Upper lobe of left lung (tissue), 6 donors: ENCODE data around the gene BCDIN3D. TPM values are rescaled to one million over a fixed set of nuclear protein-coding genes. Genes with fewer than 3 reads are reported as not detected.

Source experiments
- ATAC-seq, 2 donors: fragments of 200-7000 bp; cut with Tn5 transposase; one replicate each; pipeline ENCODE4 v1.9.1; 2022; ENCODE audit warnings: mild to moderate bottlenecking in 2 of 2, moderate library complexity in 2 of 2; ENCODE audit not compliant: low FRiP score in 2 of 2
- DNase-seq, 2 donors: peaks; one replicate each; pipeline ENCODE4 v3.0.0-alpha.2; 2019 to 2020
- H3K27ac ChIP-seq, 4 donors: fragments of 200-600 bp; sonication (generic); one replicate each; pipeline ENCODE4 v1.5.1; 2016 to 2019
- H3K27me3 ChIP-seq, 4 donors: fragments of 200-600 bp; sonication (generic); one replicate each; pipeline ENCODE4 v1.5.1; 2017 to 2019
- H3K36me3 ChIP-seq, 4 donors: fragments of 200-600 bp; sonication (generic); one replicate each; pipeline ENCODE4 v1.5.1; 2016 to 2019
- H3K4me1 ChIP-seq, 4 donors: fragments of 200-600 bp; sonication (generic); one replicate each; pipeline ENCODE4 v1.5.1; 2018 to 2019
- H3K4me3 ChIP-seq, 4 donors: fragments of 200-600 bp; sonication (generic); one replicate each; pipeline ENCODE4 v1.5.1; 2017 to 2019; ENCODE audit warnings: mild to moderate bottlenecking in 2 of 4, moderate library complexity in 1 of 4
- H3K9me3 ChIP-seq, 4 donors: fragments of 200-600 bp; sonication (generic); one replicate each; pipeline ENCODE4 v1.5.1; 2018 to 2019
- CTCF ChIP-seq, 6 experiments: fragments of 450-650 bp in 4 of 6; fragments of 200-600 bp in 2 of 6; sonication (generic) in 2 of 6; IDR thresholded peaks; one replicate each; pipeline ENCODE4 v1.5.1; 2016 to 2019; ENCODE audit warnings: antibody characterized with exemption in 6 of 6
- EP300 ChIP-seq, 4 donors: sonication (generic); formaldehyde crosslinking; IDR thresholded peaks; one replicate each; pipeline ENCODE4 v1.5.1; 2017; ENCODE audit warnings: antibody characterized with exemption in 4 of 4, control low read depth in 2 of 4
- POLR2A ChIP-seq, 4 donors: fragments of 450-650 bp; IDR thresholded peaks; one replicate each; pipeline ENCODE4 v1.5.1; 2016 to 2017; ENCODE audit warnings: antibody characterized with exemption in 4 of 4, mild to moderate bottlenecking in 2 of 4
- POLR2AphosphoS5 ChIP-seq, 2 donors: sonication (generic); formaldehyde crosslinking; IDR thresholded peaks; one replicate each; pipeline ENCODE4 v1.5.1; 2017; ENCODE audit warnings: antibody characterized with exemption in 2 of 2
- WGBS, 2 donors: methylation state at CpG; one replicate each; pipeline ENCODE4 v1.1.5; 2017 to 2018; 5-methylcytosine and 5-hydroxymethylcytosine counted together
- total RNA-seq, 6 donors: library from RNA; depleted of rRNA in 4 of 6; stranded (reverse); fragments of >200 nt in 4 of 6; gene quantifications; one replicate each; pipeline versions ENCODE4 v1.1.0 to v1.2.1, GENCODE V29; 2016 to 2021
- donor health status: DM: no; HTN: no; CAD: no; lungs with moderate emphysema.
- donor health status: DM: no; HTN: yes; CAD: no; lungs with severe emphysema.

Gene BCDIN3D
- total RNA-seq, 6 donors from 2014 or later: 0.44 to 4.9 (median 4.2) TPM

DNA sequence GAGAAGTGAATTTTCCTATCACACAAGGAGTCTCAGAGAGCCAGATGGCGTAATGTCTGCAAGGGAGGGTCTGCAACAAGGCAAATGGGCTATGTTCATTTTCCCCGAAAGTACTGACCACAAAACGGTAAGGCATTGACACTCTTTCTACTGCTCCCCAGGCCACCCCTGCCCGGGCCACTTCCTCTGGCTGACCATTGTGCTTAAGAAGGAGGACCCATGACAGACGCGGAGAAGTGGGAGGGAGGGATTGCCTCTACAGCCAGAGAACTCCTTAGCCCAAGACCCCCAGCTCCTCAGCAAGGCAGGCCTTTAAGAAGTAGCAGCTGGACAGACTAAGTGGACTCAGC, 15.9 kb downstream of the BCDIN3D start:
- peak overlapping the region; percentile 89 to 95 (median 93) for H3K27ac ChIP-seq

GRCh38 chr12:49825971-49826421, 16.9 kb downstream of the BCDIN3D start:
- no peaks in the 10 kb centered on the region for H3K27me3 ChIP-seq
- DNase-seq (no peak), ATAC-seq (no peak)
- H3K36me3 ChIP-seq: peaks cover 0 to 3% (median 0%) of the 10 kb centered on the region in 4 donors
- peaks cover 47 to 56% (median 50%) of the 10 kb centered on the region in 4 donors for H3K4me1 ChIP-seq
- peak overlapping the region; percentile 65 to 95 (median 93) for H3K27ac ChIP-seq
- 83 to 84% methylated on average over 4 of the region's 4 CpGs for WGBS, 2 donors
- TF ChIP-seq POLR2AphosphoS5 (IDR thresholded peaks at IDR 0.05) (peak in 1 of 2 donors; percentile 43), EP300 (IDR thresholded peaks at IDR 0.05) (no peak), CTCF (IDR thresholded peaks at IDR 0.05) (no peak)
- H3K4me3 ChIP-seq: peak overlapping the region in 1 of 4 donors; percentile 98
- no peaks in the 10 kb centered on the region for H3K9me3 ChIP-seq

More for the DNA sequence above, 15.9 kb downstream of the BCDIN3D start:
- Histone ChIP-seq H3K9me3 (no peaks in the 10 kb centered on the region), H3K4me1 (peaks cover 36 to 46% (median 40%) of the 10 kb centered on the region in 4 donors), H3K27me3 (no peaks in the 10 kb centered on the region), H3K4me3 (peak overlapping the region; percentile 73 to 98 (median 80)), H3K36me3 (peaks cover 0 to 3% (median 0%) of the 10 kb centered on the region in 4 donors)
- DNase-seq (no peak), ATAC-seq (no peak)
- WGBS, 2 donors: 50 to 54% methylated on average over 4 to 6 of the region's 6 CpGs
- TF ChIP-seq EP300 (IDR thresholded peaks at IDR 0.05) (no peak), POLR2AphosphoS5 (IDR thresholded peaks at IDR 0.05) (no peak), POLR2A (IDR thresholded peaks at IDR 0.05) (no peak), CTCF (IDR thresholded peaks at IDR 0.05) (no peak)

DNA sequence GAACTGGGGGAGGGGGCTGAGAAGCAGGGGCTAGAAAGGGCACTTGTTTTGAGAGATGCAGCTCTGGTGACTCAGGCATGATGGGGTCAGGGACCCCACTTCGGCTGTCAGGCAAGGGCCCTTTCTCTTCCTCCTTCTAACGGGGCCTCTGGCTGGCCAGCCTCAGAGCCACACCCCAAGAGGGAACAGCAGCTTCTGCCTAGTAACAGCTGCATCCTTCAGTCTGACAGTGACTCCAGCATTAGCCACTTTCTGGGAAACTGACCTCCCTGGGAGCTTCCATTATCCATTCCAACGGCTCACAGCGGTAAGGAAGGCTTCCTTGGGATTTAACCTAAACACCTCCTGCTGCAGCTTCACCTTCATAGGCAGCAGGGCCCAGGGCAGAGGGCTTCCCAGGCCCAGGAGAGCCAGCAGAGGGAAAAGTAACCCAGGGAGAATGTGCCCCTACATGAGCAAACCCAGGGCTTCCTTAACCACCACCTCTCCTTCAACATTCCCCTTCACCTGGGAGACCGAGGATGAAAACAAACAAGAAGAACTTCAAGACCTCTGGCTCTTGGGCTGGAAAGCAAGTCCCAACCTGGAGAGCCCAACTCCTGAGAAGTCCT, 17.4 kb downstream of the BCDIN3D start:
- Histone ChIP-seq H3K4me1 (peaks cover 52 to 62% (median 54%) of the 10 kb centered on the region in 4 donors), H3K27me3 (no peaks in the 10 kb centered on the region), H3K36me3 (peaks cover 0 to 3% (median 0%) of the 10 kb centered on the region in 4 donors), H3K4me3 (no peak overlapping the region), H3K27ac (peak overlapping the region; percentile 65 to 95 (median 93)), H3K9me3 (no peaks in the 10 kb centered on the region)
- DNase-seq: peak in 1 of 2 donors; percentile 63
- TF ChIP-seq CTCF (IDR thresholded peaks at IDR 0.05): no peak
- 42 to 53% methylated on average over 3 to 5 of the region's 5 CpGs for WGBS, 2 donors
- ATAC-seq: peak in 1 of 2 donors; percentile 69

- H3K9me3 ChIP-seq: no peaks in the 10 kb centered on the region
- DNase-seq (peak in 1 of 2 donors; percentile 64), ATAC-seq (peak in 1 of 2 donors; percentile 71)
- H3K4me1 ChIP-seq: peaks cover 52 to 64% (median 57%) of the 10 kb centered on the region in 4 donors
- H3K27ac ChIP-seq: peak overlapping the region; percentile 65 to 95 (median 93)
- 63 to 67% methylated on average over 3 to 4 of the region's 4 CpGs for WGBS, 2 donors
- H3K27me3 ChIP-seq: no peaks in the 10 kb centered on the region
- peaks cover 0 to 3% (median 0%) of the 10 kb centered on the region in 4 donors for H3K36me3 ChIP-seq
- TF ChIP-seq EP300 (IDR thresholded peaks at IDR 0.05) (no peak), POLR2A (IDR thresholded peaks at IDR 0.05) (peak in 1 of 4 donors; percentile 23)
- no peak overlapping the region for H3K4me3 ChIP-seq
These were observed 18.0 kb downstream of the BCDIN3D start for GRCh38 chr12:49824895-49825294.

DNA sequence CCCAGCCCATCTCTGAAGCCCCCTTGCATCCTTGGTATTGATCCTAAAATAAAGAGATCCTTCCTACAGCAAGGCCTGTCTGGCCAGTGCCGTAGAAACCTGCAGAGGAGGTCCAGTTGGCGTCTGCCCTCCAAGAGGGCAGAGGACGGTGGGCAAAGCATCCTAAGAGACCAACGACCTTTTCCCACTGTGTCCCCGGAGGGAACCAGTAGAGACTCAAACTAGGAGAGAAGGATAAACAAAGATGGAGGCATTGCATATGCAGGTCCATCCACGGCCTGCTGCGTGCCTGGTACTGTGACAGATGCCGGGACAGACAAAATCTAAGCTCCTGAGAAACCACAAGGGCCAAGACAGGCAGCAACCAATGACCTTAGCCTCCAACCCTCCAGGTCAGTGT, 18.5 kb downstream of the BCDIN3D start:
- peaks cover 0 to 3% (median 0%) of the 10 kb centered on the region in 4 donors for H3K36me3 ChIP-seq
- TF ChIP-seq POLR2A (IDR thresholded peaks at IDR 0.05) (no peak), EP300 (IDR thresholded peaks at IDR 0.05) (no peak), POLR2AphosphoS5 (IDR thresholded peaks at IDR 0.05) (no peak), CTCF (IDR thresholded peaks at IDR 0.05) (no peak)
- no peaks in the 10 kb centered on the region for H3K27me3 ChIP-seq
- no peak for DNase-seq
- no peak overlapping the region for H3K4me3 ChIP-seq
- ATAC-seq: no peak
- 88 to 89% methylated on average over 8 of the region's 8 CpGs for WGBS, 2 donors
- H3K9me3 ChIP-seq: no peaks in the 10 kb centered on the region
- H3K4me1 ChIP-seq: peaks cover 52 to 64% (median 58%) of the 10 kb centered on the region in 4 donors
- peak overlapping the region; percentile 65 to 95 (median 93) for H3K27ac ChIP-seq
